ENCODE data around the gene ACP7.

The ACP7 gene

GRCh38 chr19:39144290-39145071, 60.3 kb downstream of the ACP7 start:
- TF ChIP-seq EZH2phosphoT487 (IDR thresholded peaks at IDR 0.05; ENCODE audit: borderline replicate concordance, low read length) (no peak), CTCF (IDR thresholded peaks at IDR 0.05; ENCODE audit: low read depth, low read length, poor library complexity, severe bottlenecking) (no peak)
- Histone ChIP-seq H4K20me1 (ENCODE audit: control insufficient read depth, insufficient read depth, low read depth, low read length) (0 out of 2 replicates have a peak, but pooled peaks cover 4% of the 10 kb centered on the region), H3K4me1 (ENCODE audit: control insufficient read depth, low read length) (no peaks in the 10 kb centered on the region)

GRCh38 chr19:39145180-39145953, 61.2 kb downstream of the ACP7 start:
- H3K4me2 ChIP-seq (ENCODE audit: low read length): no peak overlapping the region
- no peaks in the 10 kb centered on the region for H3F3A ChIP-seq (ENCODE audit: control insufficient read depth, insufficient read depth)
- no peaks in the 10 kb centered on the region for H3K9me3 ChIP-seq (ENCODE audit: control insufficient read depth, insufficient read depth, low read length)
- TF ChIP-seq CTCF (IDR thresholded peaks at IDR 0.05; ENCODE audit: low read depth, low read length, poor library complexity, severe bottlenecking) (no peak), EZH2phosphoT487 (IDR thresholded peaks at IDR 0.05; ENCODE audit: borderline replicate concordance, low read length) (no peak)
- H4K20me1 ChIP-seq (ENCODE audit: control insufficient read depth, insufficient read depth, low read depth, low read length): 0 out of 2 replicates have a peak, but pooled peaks cover 4% of the 10 kb centered on the region
- peaks cover 14% of the 10 kb centered on the region for H3K79me2 ChIP-seq (ENCODE audit: control insufficient read depth, low read length)
- no peaks in the 10 kb centered on the region for H3K36me3 ChIP-seq (ENCODE audit: control insufficient read depth, low read length)
- no peaks in the 10 kb centered on the region for H3K9me2 ChIP-seq (replicated peaks; ENCODE audit: control insufficient read depth, low read length)
- no peak overlapping the region for H3K27ac ChIP-seq (ENCODE audit: low read depth, low read length)
- H3K4me1 ChIP-seq (ENCODE audit: control insufficient read depth, low read length): no peaks in the 10 kb centered on the region
- H3K4me3 ChIP-seq (ENCODE audit: low read length): no peak overlapping the region
- no peaks in the 10 kb centered on the region for H3K27me3 ChIP-seq (ENCODE audit: control insufficient read depth, low read length)

More at GRCh38 chr19:39144290-39145071, 60.3 kb downstream of the ACP7 start:
- Histone ChIP-seq H3K4me3 (ENCODE audit: low read length) (no peak overlapping the region), H3K27me3 (ENCODE audit: control insufficient read depth, low read length) (no peaks in the 10 kb centered on the region), H3K36me3 (ENCODE audit: control insufficient read depth, low read length) (no peaks in the 10 kb centered on the region), H3K9me3 (ENCODE audit: control insufficient read depth, insufficient read depth, low read length) (no peaks in the 10 kb centered on the region), H3K4me2 (ENCODE audit: low read length) (no peak overlapping the region), H3K9me2 (replicated peaks; ENCODE audit: control insufficient read depth, low read length) (no peaks in the 10 kb centered on the region), H3F3A (ENCODE audit: control insufficient read depth, insufficient read depth) (no peaks in the 10 kb centered on the region), H3K27ac (ENCODE audit: low read depth, low read length) (no peak overlapping the region), H3K79me2 (ENCODE audit: control insufficient read depth, low read length) (peaks cover 17% of the 10 kb centered on the region)

GRCh38 chr19:39146091-39146490, 61.9 kb downstream of the ACP7 start:
- Histone ChIP-seq H3K27ac (ENCODE audit: low read depth, low read length) (no peak overlapping the region), H3K9me2 (replicated peaks; ENCODE audit: control insufficient read depth, low read length) (no peaks in the 10 kb centered on the region), H3F3A (ENCODE audit: control insufficient read depth, insufficient read depth) (no peaks in the 10 kb centered on the region), H3K27me3 (ENCODE audit: control insufficient read depth, low read length) (no peaks in the 10 kb centered on the region), H3K36me3 (ENCODE audit: control insufficient read depth, low read length) (no peaks in the 10 kb centered on the region), H3K4me2 (ENCODE audit: low read length) (no peak overlapping the region), H3K79me2 (ENCODE audit: control insufficient read depth, low read length) (peaks cover 14% of the 10 kb centered on the region), H4K20me1 (ENCODE audit: control insufficient read depth, insufficient read depth, low read depth, low read length) (0 out of 2 replicates have a peak, but pooled peaks cover 4% of the 10 kb centered on the region), H3K4me3 (ENCODE audit: low read length) (no peak overlapping the region), H3K9me3 (ENCODE audit: control insufficient read depth, insufficient read depth, low read length) (no peaks in the 10 kb centered on the region), H3K4me1 (ENCODE audit: control insufficient read depth, low read length) (no peaks in the 10 kb centered on the region)
- TF ChIP-seq CTCF (IDR thresholded peaks at IDR 0.05; ENCODE audit: low read depth, low read length, poor library complexity, severe bottlenecking) (no peak), EZH2phosphoT487 (IDR thresholded peaks at IDR 0.05; ENCODE audit: borderline replicate concordance, low read length) (no peak)
